ENCODE results near the gene MTMR4.
"Not testable (repeated sequence)": the region's sequence is repeated elsewhere in the genome, so short reads cannot be mapped to it uniquely, and the experiment has no call there.

MTMR4 gene

GRCh38 chr17:58488428-58488890 lies 26.0 kb downstream of the MTMR4 start:
- no peak for DNase-seq

- no peak for DNase-seq
Observed at GRCh38 chr17:58487589-58488427, 26.6 kb downstream of the MTMR4 start, which contains the start of gene HSF5. HSF5 (minus strand) TSS chr17:58488408; CDS start chr17:58488274, 134 bp downstream.

GRCh38 chr17:58484600-58484999 lies 29.8 kb downstream of the MTMR4 start:
- DNase-seq, result no peak

GRCh38 chr17:58481798-58482197 lies 32.6 kb downstream of the MTMR4 start:
- not testable (repeated sequence) for DNase-seq

GRCh38 chr17:58480090-58480489 lies 34.3 kb downstream of the MTMR4 start:
- DNase-seq, result no peak

- no peak for DNase-seq
Observed at GRCh38 chr17:58476812-58477211, 37.6 kb downstream of the MTMR4 start.

- DNase-seq, result no peak
Observed at GRCh38 chr17:58475985-58476384, 38.5 kb downstream of the MTMR4 start.

GRCh38 chr17:58470356-58470755 lies 44.1 kb downstream of the MTMR4 start:
- DNase-seq, result no peak

- DNase-seq, result no peak
Observed at GRCh38 chr17:58468944-58469343, 45.5 kb downstream of the MTMR4 start.

GRCh38 chr17:58455491-58455890 lies 58.9 kb downstream of the MTMR4 start:
- DNase-seq, result no peak

GRCh38 chr17:58452738-58453137 lies 61.7 kb downstream of the MTMR4 start:
- no peak for DNase-seq

GRCh38 chr17:58447039-58447975 lies 67.1 kb downstream of the MTMR4 start:
- DNase-seq, result peak; percentile 33

GRCh38 chr17:58446086-58446485 lies 68.4 kb downstream of the MTMR4 start:
- DNase-seq, result no peak
